NCI-H1436 treated with DMSO at 0.1 percent for 48 hours (cell line): ENCODE measurements around the gene PFN1.

ENCODE experiments used
- DNase-seq: peaks from one replicate; lab custom pipeline; 2025; lab: John Stamatoyannopoulos, UW

PFN1 gene

DNA sequence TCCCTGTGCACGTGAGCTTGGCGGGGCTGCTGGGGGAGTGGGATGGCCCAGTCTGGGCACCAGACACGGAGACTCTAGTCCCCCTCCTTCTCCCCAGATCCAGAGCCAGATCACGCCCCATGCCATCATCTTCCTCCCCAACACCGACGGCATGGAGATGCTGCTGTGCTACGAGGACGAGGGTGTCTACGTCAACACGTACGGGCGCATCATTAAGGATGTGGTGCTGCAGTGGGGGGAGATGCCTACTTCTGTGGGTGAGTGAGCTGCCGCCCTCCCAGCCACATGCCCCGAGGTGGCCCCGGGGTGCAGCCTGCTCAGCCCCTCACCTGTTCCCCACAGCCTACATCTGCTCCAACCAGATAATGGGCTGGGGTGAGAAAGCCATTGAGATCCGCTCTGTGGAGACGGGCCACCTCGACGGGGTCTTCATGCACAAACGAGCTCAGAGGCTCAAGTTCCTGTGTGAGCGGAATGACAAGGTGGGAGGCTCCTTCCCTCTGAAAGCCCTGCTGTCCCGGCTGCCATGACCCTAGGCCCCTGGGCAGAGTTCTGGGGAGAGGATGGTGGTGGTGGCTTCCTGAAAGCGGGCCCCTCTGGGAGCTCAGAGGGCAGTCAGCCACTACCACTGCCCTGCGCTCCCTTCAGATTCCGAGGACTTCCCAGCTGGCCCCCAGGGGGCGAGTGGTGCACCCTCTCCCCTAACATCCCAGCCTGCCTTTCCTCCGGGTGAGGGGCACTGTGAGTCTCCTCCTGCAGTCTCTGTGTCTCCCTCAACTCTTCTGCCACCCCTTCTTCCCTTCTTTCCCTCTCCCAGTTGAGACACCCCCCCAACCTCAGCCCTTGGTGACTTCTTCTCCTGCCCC, 51.8 kb downstream of the PFN1 start:
- no peak for DNase-seq

DNA sequence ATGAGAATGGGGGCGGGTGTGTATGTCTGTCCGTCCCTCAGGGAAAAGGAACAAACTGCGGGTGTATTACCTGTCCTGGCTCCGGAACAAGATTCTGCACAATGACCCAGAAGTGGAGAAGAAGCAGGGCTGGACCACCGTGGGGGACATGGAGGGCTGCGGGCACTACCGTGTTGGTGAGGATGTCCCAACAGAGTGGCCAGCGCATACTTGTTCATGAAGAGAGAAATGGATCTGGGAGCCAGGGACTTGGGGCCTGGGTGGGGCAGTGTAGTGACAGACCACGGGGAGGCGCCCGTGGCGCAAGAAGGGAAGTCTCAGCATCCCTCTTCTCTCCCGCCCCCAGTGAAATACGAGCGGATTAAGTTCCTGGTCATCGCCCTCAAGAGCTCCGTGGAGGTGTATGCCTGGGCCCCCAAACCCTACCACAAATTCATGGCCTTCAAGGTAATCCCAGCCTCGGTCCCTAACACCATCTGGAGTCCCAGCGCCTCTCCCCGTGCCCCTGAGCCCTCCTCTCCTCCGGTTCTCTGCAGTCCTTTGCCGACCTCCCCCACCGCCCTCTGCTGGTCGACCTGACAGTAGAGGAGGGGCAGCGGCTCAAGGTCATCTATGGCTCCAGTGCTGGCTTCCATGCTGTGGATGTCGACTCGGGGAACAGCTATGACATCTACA, 52.5 kb downstream of the PFN1 start:
- DNase-seq, result no peak
